B cell (primary cell): ENCODE measurements around the gene COL6A5.

Experiments used
- EZH2 ChIP-seq: IDR thresholded peaks from 2 replicates; pipeline ENCODE4 v1.6.1; 2012; ENCODE audit warnings: borderline replicate concordance, low read depth, mild to moderate bottlenecking, moderate library complexity, low read length; ENCODE audit not compliant: insufficient read depth, poor library complexity, severe bottlenecking
- TF ChIP-seq, protein P1 (sequence below): fragments of 200-600 bp; IDR thresholded peaks from one replicate; pipeline ENCODE4 v1.8.0; 2022; ENCODE audit warnings: antibody characterized with exemption, mild to moderate bottlenecking

DNA sequence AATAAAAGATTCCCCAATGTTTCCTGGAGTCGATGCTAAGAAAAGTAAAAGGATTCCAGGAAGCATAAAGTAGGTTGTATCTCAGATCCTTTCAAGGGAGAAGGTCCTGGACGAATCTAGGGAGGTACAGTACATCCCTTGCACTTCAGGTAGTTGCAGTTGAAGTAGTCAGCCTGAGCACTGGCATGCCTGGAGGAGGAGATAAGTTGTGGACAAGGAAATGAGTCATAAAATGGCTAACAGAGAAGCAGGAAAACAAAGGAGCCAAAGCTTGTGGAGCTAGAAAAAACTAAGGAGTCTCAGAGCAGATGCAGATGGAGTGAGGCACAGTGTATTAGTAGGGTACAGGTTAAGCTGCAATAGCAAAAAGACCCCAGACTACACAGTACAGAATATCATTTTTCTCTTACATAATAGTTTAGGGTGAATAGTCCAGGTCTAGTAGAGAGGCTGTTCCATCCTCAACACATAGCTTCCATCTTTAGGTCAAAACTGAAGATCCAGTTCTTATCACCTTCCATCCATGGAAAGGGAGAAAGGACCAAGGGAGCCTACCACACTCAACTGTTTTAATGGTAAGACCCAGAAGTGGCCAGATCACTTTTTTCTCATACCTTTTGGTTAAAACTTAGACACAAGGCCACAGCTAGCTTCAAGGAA lies 41.3 kb downstream of the COL6A5 start:
- TF ChIP-seq, protein P1, sequence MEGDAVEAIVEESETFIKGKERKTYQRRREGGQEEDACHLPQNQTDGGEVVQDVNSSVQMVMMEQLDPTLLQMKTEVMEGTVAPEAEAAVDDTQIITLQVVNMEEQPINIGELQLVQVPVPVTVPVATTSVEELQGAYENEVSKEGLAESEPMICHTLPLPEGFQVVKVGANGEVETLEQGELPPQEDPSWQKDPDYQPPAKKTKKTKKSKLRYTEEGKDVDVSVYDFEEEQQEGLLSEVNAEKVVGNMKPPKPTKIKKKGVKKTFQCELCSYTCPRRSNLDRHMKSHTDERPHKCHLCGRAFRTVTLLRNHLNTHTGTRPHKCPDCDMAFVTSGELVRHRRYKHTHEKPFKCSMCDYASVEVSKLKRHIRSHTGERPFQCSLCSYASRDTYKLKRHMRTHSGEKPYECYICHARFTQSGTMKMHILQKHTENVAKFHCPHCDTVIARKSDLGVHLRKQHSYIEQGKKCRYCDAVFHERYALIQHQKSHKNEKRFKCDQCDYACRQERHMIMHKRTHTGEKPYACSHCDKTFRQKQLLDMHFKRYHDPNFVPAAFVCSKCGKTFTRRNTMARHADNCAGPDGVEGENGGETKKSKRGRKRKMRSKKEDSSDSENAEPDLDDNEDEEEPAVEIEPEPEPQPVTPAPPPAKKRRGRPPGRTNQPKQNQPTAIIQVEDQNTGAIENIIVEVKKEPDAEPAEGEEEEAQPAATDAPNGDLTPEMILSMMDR: no peak
- TF ChIP-seq EZH2: no peak
